ENCODE data around the gene POLK. TPM values are rescaled to one million over a fixed set of nuclear protein-coding genes. Genes with fewer than 3 reads are reported as not detected.
A peak's percentile ranks its signal among the peaks of the same experiment; 100 is the strongest.
"Not testable (repeated sequence)": the region's sequence is repeated elsewhere in the genome, so short reads cannot be mapped to it uniquely, and the experiment has no call there.

POLK gene
- total and polyA plus RNA-seq, 2 experiments from 2014 or later, result 10.0 to 11.7 TPM

- peaks cover 90% of the 10 kb centered on the region for H3K27me3 ChIP-seq
- DNase-seq (ENCODE audit: low read depth in 1 of 2, low spot score in 1 of 2), result no peak
- H3K9me3 ChIP-seq (ENCODE audit: low read depth), result no peaks in the 10 kb centered on the region
- H3K4me1 ChIP-seq (ENCODE audit: low read depth), result peaks cover 7% of the 10 kb centered on the region
- H3K36me3 ChIP-seq, result no peaks in the 10 kb centered on the region
- no peak overlapping the region for H3K27ac ChIP-seq
- TF ChIP-seq CTCF (IDR thresholded peaks at IDR 0.05; ENCODE audit: low read depth, low read length), result no peak
- H3K4me3 ChIP-seq, result no peak overlapping the region
Observed at GRCh38 chr5:75610201-75610600, 98.5 kb downstream of the POLK start.

GRCh38 chr5:75610859-75611310, 99.2 kb downstream of the POLK start:
- not testable (repeated sequence) for H3K4me1 ChIP-seq (ENCODE audit: low read depth); H3K4me3 ChIP-seq; H3K9me3 ChIP-seq (ENCODE audit: low read depth); H3K36me3 ChIP-seq; H3K27ac ChIP-seq
- peak; percentile 13 to 23 for DNase-seq (ENCODE audit: low read depth in 1 of 2, low spot score in 1 of 2)
- H3K27me3 ChIP-seq, result peaks cover 93% of the 10 kb centered on the region

GRCh38 chr5:75611311-75612225, 99.9 kb downstream of the POLK start, which contains the start of gene ANKDD1B:
Gene ANKDD1B (plus strand): TSS chr5:75611453. CDS start chr5:75611635, 182 bp downstream.
- H3K36me3 ChIP-seq, result no peaks in the 10 kb centered on the region
- H3K9me3 ChIP-seq (ENCODE audit: low read depth), result no peaks in the 10 kb centered on the region
- peak within 1 kb of the TSS; percentile 24 for H3K4me3 ChIP-seq
- H3K27me3 ChIP-seq, result peaks cover 100% of the 10 kb centered on the region
- TF ChIP-seq CTCF (IDR thresholded peaks at IDR 0.05; ENCODE audit: low read depth, low read length), result no peak
- no peak within 1 kb of the TSS for H3K27ac ChIP-seq
- peak; percentile 28 to 55 for DNase-seq (ENCODE audit: low read depth in 1 of 2, low spot score in 1 of 2)
- H3K4me1 ChIP-seq (ENCODE audit: low read depth), result peaks cover 7% of the 10 kb centered on the region

- Histone ChIP-seq H3K4me1 (ENCODE audit: low read depth) (peaks cover 7% of the 10 kb centered on the region), H3K27me3 (peaks cover 100% of the 10 kb centered on the region), H3K9me3 (ENCODE audit: low read depth) (no peaks in the 10 kb centered on the region), H3K27ac (no peak overlapping the region), H3K4me3 (no peak overlapping the region), H3K36me3 (no peaks in the 10 kb centered on the region)
- no peak for DNase-seq (ENCODE audit: low read depth in 1 of 2, low spot score in 1 of 2)
- TF ChIP-seq CTCF (IDR thresholded peaks at IDR 0.05; ENCODE audit: low read depth, low read length), result no peak
Observed at GRCh38 chr5:75612226-75612569, 100.5 kb downstream of the POLK start.

- no peak for DNase-seq (ENCODE audit: low read depth in 1 of 2, low spot score in 1 of 2)
- TF ChIP-seq CTCF (IDR thresholded peaks at IDR 0.05; ENCODE audit: low read depth, low read length), result no peak
- Histone ChIP-seq H3K27ac (no peak overlapping the region), H3K27me3 (peaks cover 100% of the 10 kb centered on the region), H3K4me1 (ENCODE audit: low read depth) (peaks cover 7% of the 10 kb centered on the region), H3K9me3 (ENCODE audit: low read depth) (no peaks in the 10 kb centered on the region), H3K36me3 (no peaks in the 10 kb centered on the region), H3K4me3 (no peak overlapping the region)
Observed at GRCh38 chr5:75612901-75613300, 101.2 kb downstream of the POLK start.

- H3K27me3 ChIP-seq, result peaks cover 100% of the 10 kb centered on the region
- H3K4me3 ChIP-seq, result no peak overlapping the region
- H3K4me1 ChIP-seq (ENCODE audit: low read depth), result peaks cover 7% of the 10 kb centered on the region
- H3K27ac ChIP-seq, result no peak overlapping the region
- no peaks in the 10 kb centered on the region for H3K9me3 ChIP-seq (ENCODE audit: low read depth)
- DNase-seq (ENCODE audit: low read depth in 1 of 2, low spot score in 1 of 2), result no peak
- TF ChIP-seq CTCF (IDR thresholded peaks at IDR 0.05; ENCODE audit: low read depth, low read length), result no peak
- no peaks in the 10 kb centered on the region for H3K36me3 ChIP-seq
Observed at GRCh38 chr5:75614176-75614575, 102.5 kb downstream of the POLK start.

All from cardiac muscle cell (in vitro differentiated cells and primary cell).